Endothelial cell of umbilical vein (primary cell): ENCODE data around the gene SH3BP5. TPM values are rescaled to one million over a fixed set of nuclear protein-coding genes. Genes with fewer than 3 reads are reported as not detected.

Experiments
- BruUV-seq: library from RNA; stranded (reverse); fragments of 400-500 nt; replicated peaks from 2 replicates; lab custom pipeline; 2021; lab: Mats Ljungman, UMichigan
- CTCF ChIA-PET: fragments of 300-600, 350-600 bp; sonication (Branson Sonifier 250); formaldehyde crosslinking; loops from one replicate; lab custom pipeline; 2021; ENCODE audit warnings: antibody characterized with exemption, inconsistent platforms; lab: Charles Lee
- POLR2A ChIA-PET: fragments of 300-600, 350-600 bp; sonication (Branson Sonifier 250); formaldehyde crosslinking; loops from one replicate; lab custom pipeline; 2021; ENCODE audit warnings: antibody characterized with exemption, inconsistent platforms; lab: Charles Lee
- DNase-seq: peaks from one replicate; pipeline ENCODE4 v3.0.0-alpha.2; 2011; ENCODE audit warnings: low read depth, low spot score
- FAIRE-seq: peaks from 2 replicates; lab custom pipeline; 2011; peaks lifted over from hg19 to GRCh38; lab: Jason Lieb, UNC
- H2AFZ ChIP-seq: 2 replicates; pipeline ENCODE4 v1.6.0; 2012; ENCODE audit warnings: low read depth, low read length, control low read depth, inconsistent platforms
- H3K27ac ChIP-seq: 2 replicates; pipeline ENCODE4 v1.5.1; 2011; ENCODE audit warnings: low read depth, mild to moderate bottlenecking, control low read depth, low read length, moderate library complexity; ENCODE audit not compliant: insufficient read depth
- H3K27me3 ChIP-seq, 2 experiments: 2 replicates each; pipeline versions ENCODE4 v1.6.0 to v1.6.1; 2011; ENCODE audit warnings: low read length in 2 of 2, mixed read lengths in 1 of 2; ENCODE audit not compliant: control insufficient read depth in 2 of 2, insufficient read depth in 2 of 2
- H3K36me3 ChIP-seq, 2 experiments: 2 replicates in 1 of 2; 3 replicates in 1 of 2; pipeline ENCODE4 v1.5.1; 2011; ENCODE audit warnings: low read length in 2 of 2, mild to moderate bottlenecking in 1 of 2, moderate library complexity in 1 of 2; ENCODE audit not compliant: control insufficient read depth in 2 of 2, insufficient read depth in 2 of 2; ENCODE audit errors: extremely low read depth in 1 of 2
- H3K4me1 ChIP-seq: 3 replicates; pipeline ENCODE4 v1.5.1; 2011; ENCODE audit warnings: mild to moderate bottlenecking, low read length; ENCODE audit not compliant: control insufficient read depth, insufficient read depth; ENCODE audit errors: extremely low read depth
- H3K4me2 ChIP-seq: 2 replicates; pipeline ENCODE4 v1.6.1; 2011; ENCODE audit warnings: low read length, control low read depth, mixed read lengths; ENCODE audit not compliant: insufficient read depth
- H3K4me3 ChIP-seq, 3 experiments: fragments of 200-600 bp in 1 of 3; sonication (generic), shearing (Covaris generic) in 1 of 3; replicated peaks in 1 of 3; 2 replicates each; pipeline ENCODE4 v1.5.1; 2011 to 2016; ENCODE audit warnings: control low read depth in 3 of 3, low read length in 3 of 3, mild to moderate bottlenecking in 2 of 3, inconsistent platforms in 1 of 3, low read depth in 1 of 3, moderate library complexity in 1 of 3; ENCODE audit not compliant: insufficient read depth in 1 of 3
- H3K79me2 ChIP-seq: 2 replicates; pipeline ENCODE4 v1.6.0; 2012; ENCODE audit warnings: low read length, inconsistent platforms; ENCODE audit not compliant: control insufficient read depth, insufficient read depth
- H3K9ac ChIP-seq: replicated peaks from 2 replicates; pipeline ENCODE3; 2011; ENCODE audit warnings: low read length, control low read depth; ENCODE audit not compliant: insufficient read depth; ENCODE audit errors: extremely low read depth
- H3K9me1 ChIP-seq: replicated peaks from 3 replicates; pipeline ENCODE4 v1.6.0; 2011; ENCODE audit warnings: mild to moderate bottlenecking, low read length; ENCODE audit not compliant: control insufficient read depth, insufficient read depth; ENCODE audit errors: extremely low read depth
- H3K9me3 ChIP-seq: replicated peaks from 2 replicates; pipeline ENCODE4 v1.5.1; 2012; ENCODE audit warnings: low read length, inconsistent platforms; ENCODE audit not compliant: control insufficient read depth, insufficient read depth
- H4K20me1 ChIP-seq: replicated peaks from 2 replicates; pipeline ENCODE3; 2011; ENCODE audit warnings: mild to moderate bottlenecking, low read length; ENCODE audit not compliant: control insufficient read depth, insufficient read depth; ENCODE audit errors: extremely low read depth
- EZH2 ChIP-seq: IDR thresholded peaks from 2 replicates; pipeline ENCODE4 v1.6.1; 2012; ENCODE audit warnings: borderline replicate concordance, low read depth, mild to moderate bottlenecking, moderate library complexity, low read length, inconsistent platforms; ENCODE audit not compliant: severe bottlenecking
- FOS ChIP-seq: IDR thresholded peaks from 2 replicates; pipeline ENCODE4 v1.6.1; 2011; ENCODE audit warnings: mild to moderate bottlenecking, low read length, moderate library complexity, borderline replicate concordance; ENCODE audit not compliant: insufficient read depth
- GATA2 ChIP-seq: IDR thresholded peaks from 2 replicates; pipeline ENCODE4 v1.7.0; 2011; ENCODE audit warnings: low read depth, mild to moderate bottlenecking, moderate library complexity, mixed read lengths, low read length; ENCODE audit not compliant: insufficient read length, insufficient read depth
- JUN ChIP-seq: IDR thresholded peaks from 2 replicates; pipeline ENCODE4 v1.6.1; 2011; ENCODE audit warnings: borderline replicate concordance, low read depth; ENCODE audit not compliant: insufficient read length, insufficient read depth
- MYC ChIP-seq: IDR thresholded peaks from one replicate; pipeline ENCODE4 v1.6.1; 2011; ENCODE audit warnings: mild to moderate bottlenecking, low read depth, low read length
- POLR2A ChIP-seq: IDR thresholded peaks from 2 replicates; pipeline ENCODE4 v1.6.1; 2012; ENCODE audit warnings: low read depth, mild to moderate bottlenecking, control low read depth, low read length
- POLR2AphosphoS5 ChIP-seq: IDR thresholded peaks from 2 replicates; pipeline ENCODE4 v1.6.1; 2012; ENCODE audit warnings: low read depth, mild to moderate bottlenecking, control low read depth, low read length, moderate library complexity; ENCODE audit not compliant: insufficient read depth
- dilution Hi-C: fragments of 300-500 bp; cut with MboI; formaldehyde crosslinking; loops from one replicate; pipeline ENCODE4 v1.15.0; 2019; ENCODE audit warnings: low sequenced_read_pairs; ENCODE audit not compliant: extremely low pct_ligation_motif_present
- intact Hi-C: fragments of 100-400 bp; cut with micrococcal nuclease; formaldehyde crosslinking; loops from one replicate; pipeline ENCODE4 v1.10.0; 2022
- polyA plus RNA-seq, 4 experiments: library from polyadenylated mRNA; depleted of rRNA in 3 of 4; stranded (reverse) in 3 of 4; unstranded in 1 of 4; fragments of >200 nt; gene quantifications; 2 replicates each; pipeline versions ENCODE4 v1.2.1 to v1.2.3, GENCODE V29; 2011 to 2012; ENCODE audit warnings: missing spikeins in 1 of 4
- total RNA-seq: library from RNA; stranded (reverse); gene quantifications from 2 replicates; pipeline ENCODE4 v1.2.3, GENCODE V29; 2021
- TF ChIP-seq, protein P1 (sequence below), 2 donors: IDR thresholded peaks; 1 replicate in 1 of 2; 2 replicates in 1 of 2; pipeline ENCODE4 v1.5.1; 2011; ENCODE audit warnings: low read length in 2 of 2, mild to moderate bottlenecking in 2 of 2, moderate library complexity in 2 of 2, control low read depth in 1 of 2, inconsistent platforms in 1 of 2, low read depth in 1 of 2; ENCODE audit not compliant: insufficient read depth in 1 of 2; ENCODE audit errors: extremely low read depth in 1 of 2
- TF ChIP-seq, protein P2 (sequence below): IDR thresholded peaks from 2 replicates; pipeline ENCODE4 v1.6.1; 2011; ENCODE audit not compliant: insufficient read depth, insufficient read length

Gene SH3BP5
- total and polyA plus RNA-seq, 2 donors (not counting 3 experiments of a cell fraction or from before 2014, with no cell fraction given): 35.3 to 76.3 TPM

DNA sequence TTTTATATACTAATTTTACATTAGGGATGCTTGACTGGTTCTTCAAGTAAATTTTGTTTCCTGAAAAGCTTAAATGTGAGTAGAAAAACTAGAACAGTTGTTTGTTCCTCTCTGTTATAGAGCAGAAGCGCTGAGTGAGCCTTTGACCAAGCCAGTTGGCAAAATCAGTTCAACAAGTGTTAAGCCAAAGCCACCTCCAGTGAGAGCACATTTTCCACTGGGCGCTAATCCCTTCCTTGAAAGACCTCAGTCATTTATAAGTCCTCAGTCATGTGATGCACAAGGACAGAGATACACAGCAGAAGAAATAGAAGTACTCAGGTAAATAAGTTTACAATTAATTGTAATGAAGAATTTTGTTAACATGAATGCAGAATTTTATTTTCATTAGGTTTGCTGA is 111.7 kb downstream of the SH3BP5 start:
- intact Hi-C loops: no loop called here
- dilution Hi-C loops: no loop called here
- Histone ChIP-seq H3K4me3 (no peak overlapping the region), H3K36me3 (peaks cover 15 to 41% of the 10 kb centered on the region in 2 experiments), H4K20me1 (no peaks in the 10 kb centered on the region), H3K4me1 (no peaks in the 10 kb centered on the region), H3K9ac (no peak overlapping the region), H3K79me2 (no peaks in the 10 kb centered on the region), H3K4me2 (no peak overlapping the region), H3K27me3 (no peaks in the 10 kb centered on the region), H2AFZ (no peak overlapping the region), H3K27ac (no peak overlapping the region), H3K9me3 (no peaks in the 10 kb centered on the region), H3K9me1 (no peaks in the 10 kb centered on the region)
- no peak for FAIRE-seq
- TF ChIP-seq JUN: no peak
- TF ChIP-seq EZH2: no peak
- no peak for TF ChIP-seq POLR2A
- TF ChIP-seq, protein P1, sequence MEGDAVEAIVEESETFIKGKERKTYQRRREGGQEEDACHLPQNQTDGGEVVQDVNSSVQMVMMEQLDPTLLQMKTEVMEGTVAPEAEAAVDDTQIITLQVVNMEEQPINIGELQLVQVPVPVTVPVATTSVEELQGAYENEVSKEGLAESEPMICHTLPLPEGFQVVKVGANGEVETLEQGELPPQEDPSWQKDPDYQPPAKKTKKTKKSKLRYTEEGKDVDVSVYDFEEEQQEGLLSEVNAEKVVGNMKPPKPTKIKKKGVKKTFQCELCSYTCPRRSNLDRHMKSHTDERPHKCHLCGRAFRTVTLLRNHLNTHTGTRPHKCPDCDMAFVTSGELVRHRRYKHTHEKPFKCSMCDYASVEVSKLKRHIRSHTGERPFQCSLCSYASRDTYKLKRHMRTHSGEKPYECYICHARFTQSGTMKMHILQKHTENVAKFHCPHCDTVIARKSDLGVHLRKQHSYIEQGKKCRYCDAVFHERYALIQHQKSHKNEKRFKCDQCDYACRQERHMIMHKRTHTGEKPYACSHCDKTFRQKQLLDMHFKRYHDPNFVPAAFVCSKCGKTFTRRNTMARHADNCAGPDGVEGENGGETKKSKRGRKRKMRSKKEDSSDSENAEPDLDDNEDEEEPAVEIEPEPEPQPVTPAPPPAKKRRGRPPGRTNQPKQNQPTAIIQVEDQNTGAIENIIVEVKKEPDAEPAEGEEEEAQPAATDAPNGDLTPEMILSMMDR (IDR thresholded peaks at IDR 0.05; ENCODE audit: extremely low read depth in 1 of 2, insufficient read depth in 1 of 2, low read depth in 1 of 2, low read length in 2 of 2): no peak
- TF ChIP-seq FOS: no peak
- TF ChIP-seq GATA2: no peak
- no peak for TF ChIP-seq POLR2AphosphoS5
- TF ChIP-seq MYC: no peak
- TF ChIP-seq, protein P2, sequence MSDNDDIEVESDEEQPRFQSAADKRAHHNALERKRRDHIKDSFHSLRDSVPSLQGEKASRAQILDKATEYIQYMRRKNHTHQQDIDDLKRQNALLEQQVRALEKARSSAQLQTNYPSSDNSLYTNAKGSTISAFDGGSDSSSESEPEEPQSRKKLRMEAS: no peak
- no peak for DNase-seq
- ChIA-PET POLR2A (no interaction called here), CTCF (interaction anchor here (1.4 to 2.7 kb wide), 3 partner anchors 8 to 185 kb away, joined by 4 to 8 read pairs (median 4); no protein-coding TSS in a partner anchor)
- BruUV-seq: no TSS peak
